Measurements from ENCODE around the gene RXFP3. TPM values are rescaled to one million over a fixed set of nuclear protein-coding genes. Genes with fewer than 3 reads are reported as not detected.

The RXFP3 gene
- total and polyA plus RNA-seq, 2 of the 8 experiments (the other 6 are each of a cell fraction or from before 2014, with no cell fraction given): 0.15 TPM; not detected in 1

GRCh38 chr5:33903118-33903517, 33.1 kb upstream of the RXFP3 start:
- POLR2A ChIA-PET (ENCODE audit: partially characterized antibody): no interaction called here
- Histone ChIP-seq H2AFZ (ENCODE audit: low read length) (no peak overlapping the region), H2BK120ac (replicated peaks; ENCODE audit: low read depth, low read length) (no peak overlapping the region), H2BK20ac (ENCODE audit: low read length) (no peak overlapping the region), H4K5ac (ENCODE audit: insufficient read length, low read depth, low read length) (no peak overlapping the region), H3K79me2 (ENCODE audit: control insufficient read depth in 1 of 2, insufficient read depth in 2 of 2, low read length in 2 of 2) (no peaks in the 10 kb centered on the region), H4K8ac (ENCODE audit: extremely low read depth, insufficient read depth, low read length) (no peak overlapping the region), H3K27me3 (replicated peaks in 1 of 4; ENCODE audit: control insufficient read depth in 3 of 4, extremely low read depth in 1 of 4, insufficient read depth in 3 of 4, low read length in 3 of 4) (no peaks in the 10 kb centered on the region), H2BK5ac (ENCODE audit: low read depth, low read length) (no peak overlapping the region), H3K9me3 (ENCODE audit: insufficient read depth in 2 of 2, low read depth in 1 of 2, low read length in 1 of 2) (peaks cover 10 to 19% of the 10 kb centered on the region in 2 experiments; a peak in 3 of 4 replicates), H3K4ac (replicated peaks; ENCODE audit: insufficient read length, low read depth, low read length) (no peak overlapping the region), H3K14ac (ENCODE audit: insufficient read length) (no peak overlapping the region), H3K4me3 (ENCODE audit: extremely low read depth in 1 of 4, insufficient read depth in 2 of 4, low read depth in 3 of 4, low read length in 4 of 4) (no peak overlapping the region), H4K20me1 (replicated peaks in 1 of 2; ENCODE audit: control insufficient read depth in 1 of 2, insufficient read depth in 2 of 2, low read length in 2 of 2) (no peaks in the 10 kb centered on the region), H4K91ac (replicated peaks; ENCODE audit: insufficient read length, low read length) (no peak overlapping the region), H2AK5ac (ENCODE audit: low read depth, low read length) (no peak overlapping the region), H3K36me3 (ENCODE audit: control insufficient read depth in 2 of 4, insufficient read depth in 4 of 4, low read length in 3 of 4) (no peaks in the 10 kb centered on the region), H3K4me1 (replicated peaks in 1 of 4; ENCODE audit: control insufficient read depth in 3 of 4, insufficient read depth in 4 of 4, low read length in 3 of 4) (no peaks in the 10 kb centered on the region), H3K23me2 (ENCODE audit: low read depth, low read length) (no peaks in the 10 kb centered on the region), H3K27ac (ENCODE audit: low read depth, low read length) (no peak overlapping the region), H3K4me2 (ENCODE audit: insufficient read depth in 1 of 2, low read depth in 2 of 2, low read length in 2 of 2) (no peak overlapping the region), H2BK15ac (ENCODE audit: low read length) (no peak overlapping the region), H3K56ac (replicated peaks; ENCODE audit: insufficient read length, low read depth, low read length) (no peak overlapping the region), H3K23ac (ENCODE audit: insufficient read length) (no peak overlapping the region), H3K79me1 (ENCODE audit: low read depth, low read length) (no peaks in the 10 kb centered on the region), H3K9ac (replicated peaks in 1 of 4; ENCODE audit: extremely low read depth in 1 of 4, low read depth in 3 of 4, low read length in 3 of 4) (no peak overlapping the region), H3K18ac (ENCODE audit: extremely low read depth, low read length) (no peak overlapping the region), H2BK12ac (ENCODE audit: low read depth, low read length) (no peak overlapping the region)
- WGBS, 2 experiments (ENCODE audit: extremely low coverage in 1 of 2, insufficient coverage in 1 of 2, insufficient read length in 1 of 2, insufficient replicate concordance in 2 of 2, low coverage in 1 of 2, low lambda C conversion rate in 2 of 2, missing lambda C conversion rate in 1 of 2): 100% methylated on average over 2 of the region's 2 CpGs; no CpG with 5 or more reads in 1 of the 2 experiments
- no peak for FAIRE-seq
- CTCF ChIA-PET (ENCODE audit: partially characterized antibody): interaction anchor here (0.7 to 1.8 kb wide), 2 partner anchors 26 to 31 kb away, joined by 3 to 5 read pairs; no protein-coding TSS in a partner anchor
- no peak for DNase-seq (ENCODE audit: low read depth in 1 of 2, low spot score in 2 of 2)
- TF ChIP-seq MAFK (IDR thresholded peaks at IDR 0.05; ENCODE audit: low read depth, low read length) (no peak), SP2 (IDR thresholded peaks at IDR 0.05; ENCODE audit: low read length) (no peak), SAP30 (IDR thresholded peaks at IDR 0.05; ENCODE audit: insufficient read depth, insufficient replicate concordance, low read length) (no peak), TAF7 (optimal IDR thresholded peaks at IDR 0.05; ENCODE audit: borderline replicate concordance, low read depth, low read length) (no peak), CREB1 (IDR thresholded peaks at IDR 0.05) (no peak), HDAC2 (IDR thresholded peaks at IDR 0.05; ENCODE audit: borderline replicate concordance in 1 of 2, low read depth in 2 of 2, low read length in 2 of 2) (no peak), EZH2 (IDR thresholded peaks at IDR 0.05; ENCODE audit: low read depth, low read length, severe bottlenecking) (no peak), TCF12 (IDR thresholded peaks at IDR 0.05; ENCODE audit: low read depth, low read length) (no peak), E2F6 (IDR thresholded peaks at IDR 0.05) (no peak), POLR2AphosphoS5 (IDR thresholded peaks at IDR 0.05; ENCODE audit: low read depth, low read length) (no peak), KDM1A (IDR thresholded peaks at IDR 0.05; ENCODE audit: borderline replicate concordance, low read length) (no peak), EP300 (IDR thresholded peaks at IDR 0.05; ENCODE audit: borderline replicate concordance in 1 of 2, low read depth in 2 of 2, low read length in 2 of 2) (no peak), HDAC6 (IDR thresholded peaks at IDR 0.05; ENCODE audit: low read depth, low read length) (no peak)
